Measurements from ENCODE around the gene CBFA2T3. TPM values are rescaled to one million over a fixed set of nuclear protein-coding genes. Genes with fewer than 3 reads are reported as not detected.

CBFA2T3 gene
- total RNA-seq, 3 donors from 2014 or later, result 1.0 to 2.0 (median 1.3) TPM

DNA sequence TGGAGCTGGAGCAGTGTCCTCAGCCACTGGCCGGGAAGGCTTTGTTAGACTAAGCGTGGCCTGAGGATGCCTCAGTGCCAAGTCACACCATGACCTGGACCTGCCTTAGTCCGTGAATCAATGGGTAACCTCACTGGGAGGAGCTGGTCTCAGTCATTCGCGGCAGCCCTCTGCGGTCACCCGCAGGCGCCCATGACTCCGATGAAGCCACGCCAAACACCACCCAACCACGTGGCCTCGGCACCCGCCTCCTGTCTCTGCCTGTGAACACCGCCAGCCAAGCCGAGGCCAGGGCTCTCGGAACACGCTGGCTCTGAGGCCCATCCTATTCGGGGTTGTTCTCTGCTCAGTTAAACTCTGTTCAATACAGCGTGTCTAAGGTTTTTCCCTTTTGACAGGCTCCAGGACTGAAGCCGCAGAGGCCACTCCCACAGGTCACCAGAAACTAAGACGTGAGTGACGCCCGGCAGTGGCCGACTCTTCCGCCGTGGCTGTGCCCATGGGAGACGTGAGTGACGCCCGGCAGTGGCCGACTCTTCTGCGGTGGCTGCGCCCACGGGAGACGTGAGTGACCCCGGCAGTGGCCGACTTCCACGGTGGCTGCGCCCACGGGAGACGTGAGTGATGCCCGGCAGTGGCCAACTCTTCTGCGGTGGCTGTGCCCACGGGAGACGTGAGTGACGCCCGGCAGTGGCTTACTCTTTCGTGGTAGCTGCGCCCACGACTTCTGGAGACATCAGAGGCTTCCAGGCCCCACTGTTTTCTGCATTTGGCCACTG, 93.7 kb downstream of the CBFA2T3 start:
- no peaks in the 10 kb centered on the region for H3K27me3 Mint-ChIP-seq (ENCODE audit: low read depth)
- H3K36me3 Mint-ChIP-seq (ENCODE audit: insufficient read depth), result no peaks in the 10 kb centered on the region
- no peak overlapping the region for H3K4me3 Mint-ChIP-seq
- DNase-seq (no peak), ATAC-seq (no peak)
- H3K9me3 Mint-ChIP-seq, result no peaks in the 10 kb centered on the region
- H3K4me1 Mint-ChIP-seq (ENCODE audit: low read depth), result peaks cover 3% of the 10 kb centered on the region

DNA sequence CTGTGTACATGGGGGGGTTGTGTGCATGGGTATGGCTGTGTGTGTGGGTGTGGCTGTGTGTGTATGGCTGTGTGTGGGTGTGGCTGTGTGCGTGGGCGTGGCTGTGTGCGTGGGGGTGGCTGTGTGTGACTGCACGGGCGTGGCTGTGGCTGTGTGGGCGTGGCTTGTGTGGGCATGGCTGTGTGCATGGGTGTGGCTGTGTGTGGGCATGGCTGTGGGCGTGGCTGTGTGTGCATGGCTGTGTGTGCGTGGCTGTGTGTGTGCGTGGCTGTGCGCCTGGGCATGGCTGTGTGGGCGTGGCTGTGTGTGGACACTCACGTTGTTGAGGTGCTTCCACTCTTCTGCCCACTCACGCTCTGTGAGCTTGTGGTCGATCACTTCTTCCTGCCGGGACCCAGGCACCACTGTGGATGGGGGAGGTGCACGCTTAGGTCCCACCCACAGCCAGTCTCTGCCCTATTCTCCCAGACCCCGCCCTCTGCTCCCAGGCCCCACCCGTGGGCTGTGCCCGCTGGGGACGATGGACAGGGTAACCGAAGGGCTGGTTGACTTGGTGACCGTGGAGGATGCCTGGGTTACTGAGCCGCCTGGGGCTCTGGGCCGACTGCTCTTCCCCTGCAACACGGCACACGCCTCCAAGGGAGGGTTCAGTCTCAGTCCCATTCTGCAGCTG, 94.5 kb downstream of the CBFA2T3 start:
- no peaks in the 10 kb centered on the region for H3K27me3 Mint-ChIP-seq (ENCODE audit: low read depth)
- ATAC-seq (no peak), DNase-seq (no peak)
- H3K4me3 Mint-ChIP-seq, result no peak overlapping the region
- H3K36me3 Mint-ChIP-seq (ENCODE audit: insufficient read depth), result no peaks in the 10 kb centered on the region
- H3K4me1 Mint-ChIP-seq (ENCODE audit: low read depth), result peaks cover 3% of the 10 kb centered on the region
- H3K9me3 Mint-ChIP-seq, result no peaks in the 10 kb centered on the region

- DNase-seq (no peak), ATAC-seq (no peak)
- Mint-ChIP-seq H3K4me3 (no peak overlapping the region), H3K4me1 (ENCODE audit: low read depth) (peaks cover 3% of the 10 kb centered on the region), H3K27me3 (ENCODE audit: low read depth) (no peaks in the 10 kb centered on the region), H3K36me3 (ENCODE audit: insufficient read depth) (no peaks in the 10 kb centered on the region), H3K9me3 (no peaks in the 10 kb centered on the region)
These were observed 95.2 kb downstream of the CBFA2T3 start for GRCh38 chr16:88881675-88882357.

DNA sequence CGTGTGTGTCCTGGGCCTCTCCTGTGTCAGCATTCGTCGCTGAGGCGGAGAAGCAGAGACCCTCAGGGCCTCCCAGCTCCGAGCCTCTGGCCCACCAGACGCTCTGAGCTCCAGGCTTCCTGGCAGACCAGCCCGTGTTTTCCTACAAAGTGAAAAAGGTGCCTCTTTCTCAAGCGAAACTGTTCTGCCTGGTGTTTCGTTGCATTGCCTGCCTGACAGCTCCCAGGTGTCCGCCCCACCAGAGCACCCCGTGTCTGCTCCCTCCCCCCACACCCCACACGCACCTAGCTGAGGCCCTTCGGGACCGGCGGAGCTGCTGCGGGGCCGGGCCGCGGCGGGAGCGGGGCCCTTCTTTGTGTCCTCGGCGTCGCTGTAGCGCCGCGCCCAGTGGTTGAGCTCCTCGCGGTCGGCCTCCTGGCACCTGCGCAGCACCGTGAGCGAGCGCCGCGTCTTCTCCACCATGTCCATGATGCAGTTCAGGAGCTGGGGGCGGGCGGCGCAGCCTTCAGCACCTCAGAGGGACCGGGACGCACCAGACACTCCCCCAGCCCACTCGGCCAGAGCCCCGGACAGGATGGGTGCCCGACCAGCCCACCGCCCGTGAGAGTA, 95.9 kb downstream of the CBFA2T3 start:
- Mint-ChIP-seq H3K4me1 (ENCODE audit: low read depth) (peaks cover 3% of the 10 kb centered on the region), H3K36me3 (ENCODE audit: insufficient read depth) (no peaks in the 10 kb centered on the region), H3K27me3 (ENCODE audit: low read depth) (no peaks in the 10 kb centered on the region), H3K9me3 (no peaks in the 10 kb centered on the region), H3K4me3 (no peak overlapping the region)
- ATAC-seq (no peak), DNase-seq (no peak)

DNA sequence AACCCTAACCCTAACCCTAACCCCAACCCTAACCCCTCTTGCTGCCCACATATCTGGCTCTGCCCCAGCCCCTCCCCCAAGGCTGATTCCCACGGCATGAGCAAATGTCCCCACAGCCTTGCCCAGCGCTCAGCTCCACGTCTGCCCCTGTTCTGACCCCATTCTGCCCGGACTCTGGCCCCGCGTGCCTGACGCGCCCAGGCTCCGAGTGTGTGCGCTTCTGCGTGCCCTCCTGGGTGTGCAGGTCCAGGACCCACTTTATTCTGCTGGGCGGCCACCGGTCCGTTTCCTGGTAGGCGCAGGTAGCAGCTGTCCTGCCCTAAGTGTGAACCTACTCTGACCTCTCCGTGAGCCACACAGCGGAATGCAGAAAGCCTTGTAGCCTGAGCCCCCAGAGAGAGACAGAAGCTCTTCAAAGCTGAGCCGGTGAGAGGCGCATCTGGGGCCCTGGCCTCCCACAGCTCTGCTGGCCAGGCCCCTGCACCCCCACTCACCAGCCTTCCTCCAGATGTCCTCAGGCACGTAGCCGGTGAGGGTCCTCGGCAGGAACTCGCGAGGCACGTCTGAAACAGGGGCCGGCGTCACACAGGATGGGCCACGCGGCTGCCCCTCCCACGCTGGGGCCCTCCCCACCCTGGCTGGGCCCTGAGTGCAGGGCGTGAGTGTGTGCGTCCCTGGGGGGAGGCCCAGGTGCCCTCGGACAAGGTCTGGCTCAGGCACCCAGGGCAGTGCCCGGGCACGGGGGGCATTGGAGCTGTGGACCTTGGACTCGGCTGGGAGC, 96.6 kb downstream of the CBFA2T3 start:
- ATAC-seq (no peak), DNase-seq (no peak)
- H3K9me3 Mint-ChIP-seq, result no peaks in the 10 kb centered on the region
- no peaks in the 10 kb centered on the region for H3K36me3 Mint-ChIP-seq (ENCODE audit: insufficient read depth)
- no peak overlapping the region for H3K4me3 Mint-ChIP-seq
- H3K4me1 Mint-ChIP-seq (ENCODE audit: low read depth), result peaks cover 3% of the 10 kb centered on the region
- H3K27me3 Mint-ChIP-seq (ENCODE audit: low read depth), result no peaks in the 10 kb centered on the region

GRCh38 chr16:88879788-88880055, 97.3 kb downstream of the CBFA2T3 start:
- H3K9me3 Mint-ChIP-seq, result no peaks in the 10 kb centered on the region
- H3K27me3 Mint-ChIP-seq (ENCODE audit: low read depth), result no peaks in the 10 kb centered on the region
- no peak for ATAC-seq
- H3K36me3 Mint-ChIP-seq (ENCODE audit: insufficient read depth), result no peaks in the 10 kb centered on the region
- H3K4me1 Mint-ChIP-seq (ENCODE audit: low read depth), result peaks cover 3% of the 10 kb centered on the region
- no peak overlapping the region for H3K4me3 Mint-ChIP-seq
- no peak for DNase-seq

DNA sequence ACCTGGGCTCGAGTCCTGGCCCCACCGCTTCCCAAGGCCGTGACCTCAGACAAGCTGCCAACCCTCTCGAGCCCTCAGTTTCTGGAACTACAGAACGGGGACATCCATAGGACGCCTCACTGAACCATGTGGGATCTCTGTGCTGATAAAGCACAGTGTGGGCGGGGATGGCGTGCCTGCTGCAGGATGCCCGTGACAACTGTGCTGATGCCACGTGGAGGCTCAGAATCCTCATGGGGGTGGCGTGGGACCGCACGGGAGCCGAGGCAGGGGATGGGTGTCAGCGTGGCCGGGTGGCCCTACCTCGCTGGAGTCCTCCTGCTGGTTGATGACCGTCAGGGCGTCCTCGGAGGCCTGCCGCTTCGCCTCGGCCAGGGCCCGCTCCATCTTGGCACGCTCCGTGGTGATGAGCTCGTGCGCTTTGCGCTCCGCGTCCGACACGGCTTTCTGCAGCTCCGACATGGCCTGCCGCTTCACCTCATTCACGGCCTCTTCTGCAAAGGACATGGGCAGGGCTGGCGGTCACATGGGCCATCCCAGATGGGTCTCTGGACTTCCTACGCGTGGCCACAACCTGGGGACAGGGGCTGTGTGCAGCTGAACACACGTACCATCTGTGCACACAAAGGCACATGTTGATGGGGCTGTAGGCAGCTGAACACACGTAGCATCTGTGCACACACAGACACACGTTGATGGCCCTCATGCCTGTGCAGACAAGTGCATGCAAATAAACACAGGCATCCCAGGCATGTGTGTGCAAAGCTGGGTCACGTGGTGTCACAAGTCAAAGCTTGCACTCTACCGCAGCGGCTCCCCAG, 97.8 kb downstream of the CBFA2T3 start:
- no peaks in the 10 kb centered on the region for H3K9me3 Mint-ChIP-seq
- H3K4me1 Mint-ChIP-seq (ENCODE audit: low read depth), result peaks cover 3% of the 10 kb centered on the region
- DNase-seq, result no peak
- H3K27me3 Mint-ChIP-seq (ENCODE audit: low read depth), result no peaks in the 10 kb centered on the region
- no peak for ATAC-seq
- no peak overlapping the region for H3K4me3 Mint-ChIP-seq
- no peaks in the 10 kb centered on the region for H3K36me3 Mint-ChIP-seq (ENCODE audit: insufficient read depth)

GRCh38 chr16:88878356-88878755, 98.7 kb downstream of the CBFA2T3 start:
- peaks cover 3% of the 10 kb centered on the region for H3K4me1 Mint-ChIP-seq (ENCODE audit: low read depth)
- no peaks in the 10 kb centered on the region for H3K36me3 Mint-ChIP-seq (ENCODE audit: insufficient read depth)
- ATAC-seq, result no peak
- DNase-seq, result no peak
- H3K4me3 Mint-ChIP-seq, result no peak overlapping the region
- H3K9me3 Mint-ChIP-seq, result no peaks in the 10 kb centered on the region
- no peaks in the 10 kb centered on the region for H3K27me3 Mint-ChIP-seq (ENCODE audit: low read depth)

GRCh38 chr16:88877564-88878289, 99.3 kb downstream of the CBFA2T3 start:
- H3K9me3 Mint-ChIP-seq, result no peaks in the 10 kb centered on the region
- H3K36me3 Mint-ChIP-seq (ENCODE audit: insufficient read depth), result no peaks in the 10 kb centered on the region
- no peak overlapping the region for H3K4me3 Mint-ChIP-seq
- no peaks in the 10 kb centered on the region for H3K27me3 Mint-ChIP-seq (ENCODE audit: low read depth)
- DNase-seq (no peak), ATAC-seq (no peak)
- peaks cover 3% of the 10 kb centered on the region for H3K4me1 Mint-ChIP-seq (ENCODE audit: low read depth)

GRCh38 chr16:88876942-88877526, 100.0 kb downstream of the CBFA2T3 start:
- Mint-ChIP-seq H3K9me3 (no peaks in the 10 kb centered on the region), H3K4me3 (no peak overlapping the region), H3K4me1 (ENCODE audit: low read depth) (no peaks in the 10 kb centered on the region), H3K27me3 (ENCODE audit: low read depth) (no peaks in the 10 kb centered on the region), H3K36me3 (ENCODE audit: insufficient read depth) (no peaks in the 10 kb centered on the region)
- DNase-seq (no peak), ATAC-seq (no peak)

GRCh38 chr16:88875703-88876234, 101.2 kb downstream of the CBFA2T3 start:
- peaks cover 5% of the 10 kb centered on the region for H3K27me3 Mint-ChIP-seq (ENCODE audit: low read depth)
- no peak overlapping the region for H3K4me3 Mint-ChIP-seq
- ATAC-seq, result no peak
- H3K36me3 Mint-ChIP-seq (ENCODE audit: insufficient read depth), result no peaks in the 10 kb centered on the region
- H3K4me1 Mint-ChIP-seq (ENCODE audit: low read depth), result peaks cover 2% of the 10 kb centered on the region
- H3K9me3 Mint-ChIP-seq, result no peaks in the 10 kb centered on the region
- no peak for DNase-seq

- Mint-ChIP-seq H3K36me3 (ENCODE audit: insufficient read depth) (no peaks in the 10 kb centered on the region), H3K4me1 (ENCODE audit: low read depth) (peaks cover 2% of the 10 kb centered on the region), H3K27me3 (ENCODE audit: low read depth) (peaks cover 11% of the 10 kb centered on the region), H3K9me3 (no peaks in the 10 kb centered on the region), H3K4me3 (no peak overlapping the region)
- DNase-seq (no peak), ATAC-seq (no peak)
These were observed 101.9 kb downstream of the CBFA2T3 start for GRCh38 chr16:88874938-88875599.
